H9 (cell line): Measurements from ENCODE around the gene VTI1B. TPM values are rescaled to one million over a fixed set of nuclear protein-coding genes. Genes with fewer than 3 reads are reported as not detected.

Experiments used
- DNase-seq: peaks from one replicate; pipeline ENCODE4 v3.0.0-alpha.2; 2017
- H2AFZ ChIP-seq: one replicate; pipeline ENCODE4 v1.6.1; 2013; ENCODE audit warnings: mild to moderate bottlenecking, low read length, control low read depth, moderate library complexity
- H2AK5ac ChIP-seq: 2 replicates; pipeline ENCODE4 v1.6.1; 2013; ENCODE audit warnings: low read length, control low read depth, mixed read lengths; ENCODE audit not compliant: insufficient read length
- H2BK120ac ChIP-seq: one replicate; pipeline ENCODE4 v1.6.1; 2013; ENCODE audit warnings: low read depth, mild to moderate bottlenecking, low read length, control low read depth, inconsistent platforms; ENCODE audit not compliant: poor library complexity, severe bottlenecking
- H2BK12ac ChIP-seq: 2 replicates; pipeline ENCODE4 v1.6.1; 2013; ENCODE audit warnings: low read length, control low read depth, mixed read lengths, low read depth; ENCODE audit not compliant: insufficient read length
- H2BK15ac ChIP-seq: 2 replicates; pipeline ENCODE4 v1.6.1; 2013; ENCODE audit warnings: low read depth, low read length, control low read depth
- H2BK20ac ChIP-seq: one replicate; pipeline ENCODE4 v1.6.1; 2013; ENCODE audit warnings: low read depth, mild to moderate bottlenecking, low read length, control low read depth, inconsistent platforms; ENCODE audit not compliant: poor library complexity, severe bottlenecking
- H2BK5ac ChIP-seq: 2 replicates; pipeline ENCODE4 v1.6.1; 2013; ENCODE audit warnings: low read length, control low read depth, mixed read lengths; ENCODE audit not compliant: insufficient read length
- H3K14ac ChIP-seq: 2 replicates; pipeline ENCODE4 v1.6.1; 2013; ENCODE audit warnings: low read length, control low read depth; ENCODE audit not compliant: insufficient read depth
- H3K18ac ChIP-seq: 2 replicates; pipeline ENCODE4 v1.6.1; 2013; ENCODE audit warnings: low read depth, mild to moderate bottlenecking, mixed read lengths, low read length, control low read depth; ENCODE audit not compliant: insufficient read length
- H3K23ac ChIP-seq: 2 replicates; pipeline ENCODE4 v1.6.1; 2013; ENCODE audit warnings: low read length, control low read depth, mixed read lengths, low read depth; ENCODE audit not compliant: insufficient read length
- H3K23me2 ChIP-seq: 2 replicates; pipeline ENCODE4 v1.6.1; 2013; ENCODE audit warnings: low read depth, mild to moderate bottlenecking, mixed read lengths, low read length, control low read depth; ENCODE audit not compliant: insufficient read length, poor library complexity, severe bottlenecking
- H3K27ac ChIP-seq: 2 replicates; pipeline ENCODE4 v1.5.1; 2013; ENCODE audit warnings: low read length, control low read depth, mixed read lengths, low read depth; ENCODE audit not compliant: insufficient read length
- H3K27me3 ChIP-seq: 2 replicates; pipeline ENCODE4 v1.6.1; 2013; ENCODE audit warnings: low read length, control low read depth, inconsistent platforms; ENCODE audit not compliant: insufficient read depth
- H3K4ac ChIP-seq: 2 replicates; pipeline ENCODE4 v1.6.1; 2013; ENCODE audit warnings: low read depth, mild to moderate bottlenecking, control low read depth, inconsistent platforms, low read length, moderate library complexity
- H3K4me1 ChIP-seq: 2 replicates; pipeline ENCODE4 v1.6.1; 2013; ENCODE audit warnings: low read length, control low read depth, inconsistent platforms; ENCODE audit not compliant: insufficient read depth
- H3K4me2 ChIP-seq: 2 replicates; pipeline ENCODE4 v1.6.1; 2013; ENCODE audit warnings: low read length, control low read depth, mixed read lengths; ENCODE audit not compliant: insufficient read length, insufficient read depth
- H3K56ac ChIP-seq: 2 replicates; pipeline ENCODE4 v1.6.1; 2013; ENCODE audit warnings: low read depth, mild to moderate bottlenecking, mixed read lengths, low read length, control low read depth; ENCODE audit not compliant: insufficient read length
- H3K79me1 ChIP-seq: 2 replicates; pipeline ENCODE4 v1.6.1; 2013; ENCODE audit warnings: low read depth, mild to moderate bottlenecking, moderate library complexity, low read length, control low read depth, inconsistent platforms; ENCODE audit not compliant: insufficient read depth, poor library complexity, severe bottlenecking
- H3K79me2 ChIP-seq: 2 replicates; pipeline ENCODE4 v1.6.1; 2013; ENCODE audit warnings: low read length, control low read depth, inconsistent platforms; ENCODE audit not compliant: insufficient read depth
- H3K9ac ChIP-seq: 2 replicates; pipeline ENCODE4 v1.6.1; 2013; ENCODE audit warnings: low read length, control low read depth, mixed read lengths; ENCODE audit not compliant: insufficient read length; ENCODE audit errors: extremely low read depth
- H3K9me3 ChIP-seq: one replicate; pipeline ENCODE4 v1.6.1; 2013; ENCODE audit warnings: low read depth, low read length, inconsistent platforms; ENCODE audit not compliant: control insufficient read depth
- H3T11ph ChIP-seq: one replicate; pipeline ENCODE4 v1.6.1; 2013; ENCODE audit warnings: mild to moderate bottlenecking, low read length, control low read depth, inconsistent platforms
- H4K20me1 ChIP-seq: one replicate; pipeline ENCODE4 v1.6.1; 2013; ENCODE audit not compliant: control insufficient read depth, insufficient read length, insufficient read depth
- H4K5ac ChIP-seq: 2 replicates; pipeline ENCODE4 v1.6.1; 2013; ENCODE audit warnings: low read depth, mild to moderate bottlenecking, mixed read lengths, low read length, control low read depth; ENCODE audit not compliant: insufficient read length
- H4K8ac ChIP-seq: replicated peaks from 2 replicates; pipeline ENCODE4 v1.6.1; 2013; ENCODE audit warnings: low read length, control low read depth, mixed read lengths, low read depth; ENCODE audit not compliant: insufficient read length
- H4K91ac ChIP-seq: 2 replicates; pipeline ENCODE4 v1.6.1; 2013; ENCODE audit warnings: low read depth, mild to moderate bottlenecking, moderate library complexity, mixed read lengths, low read length, control low read depth; ENCODE audit not compliant: insufficient read length
- H3K27ac Mint-ChIP-seq, 3 experiments: 2 replicates in 2 of 3; 3 replicates in 1 of 3; pipeline ENCODE4 v1.8.0; 2020 to 2021; ENCODE audit warnings: mixed read lengths in 3 of 3, mild to moderate bottlenecking in 1 of 3, moderate library complexity in 1 of 3
- H3K27me3 Mint-ChIP-seq: 2 replicates; pipeline ENCODE4 v1.8.0; 2021; ENCODE audit warnings: low read depth, mild to moderate bottlenecking, moderate library complexity, mixed read lengths
- H3K36me3 Mint-ChIP-seq, 3 experiments: 2 replicates in 2 of 3; 3 replicates in 1 of 3; pipeline ENCODE4 v1.8.0; 2020 to 2021; ENCODE audit warnings: low read depth in 3 of 3, mixed read lengths in 3 of 3; ENCODE audit not compliant: insufficient read depth in 1 of 3
- H3K4me1 Mint-ChIP-seq, 2 experiments: 2 replicates each; pipeline ENCODE4 v1.8.0; 2020; ENCODE audit warnings: mixed read lengths in 2 of 2
- H3K4me3 Mint-ChIP-seq, 2 experiments: 2 replicates in 1 of 2; 3 replicates in 1 of 2; pipeline ENCODE4 v1.8.0; 2020 to 2021; ENCODE audit warnings: mild to moderate bottlenecking in 2 of 2, mixed read lengths in 2 of 2, moderate library complexity in 1 of 2
- H3K9me3 Mint-ChIP-seq, 2 experiments: 2 replicates in 1 of 2; 3 replicates in 1 of 2; pipeline ENCODE4 v1.8.0; 2020; ENCODE audit warnings: mild to moderate bottlenecking in 2 of 2, mixed read lengths in 2 of 2, moderate library complexity in 1 of 2
- WGBS: extraction: QIAGEN DNeasy Blood & Tissue Kit; methylation state at CpG from one replicate; pipeline ENCODE4 v1.1.7; 2013; ENCODE audit warnings: missing lambda C conversion rate, low lambda C conversion rate, mixed read lengths; ENCODE audit not compliant: insufficient read length; ENCODE audit errors: extremely low coverage; 5-methylcytosine and 5-hydroxymethylcytosine counted together
- total RNA-seq: library from RNA; stranded (reverse); gene quantifications from 2 replicates; pipeline ENCODE4 v1.2.1, GENCODE V29; 2021
- TF ChIP-seq, protein P1 (sequence below): fragments of 200-600 bp; sonication (generic); conservative IDR thresholded peaks from 3 replicates; pipeline ENCODE4 v1.8.0; 2021; ENCODE audit warnings: antibody characterized with exemption, mild to moderate bottlenecking

VTI1B gene
- total RNA-seq, 1 experiment from 2014 or later: 118 TPM

DNA sequence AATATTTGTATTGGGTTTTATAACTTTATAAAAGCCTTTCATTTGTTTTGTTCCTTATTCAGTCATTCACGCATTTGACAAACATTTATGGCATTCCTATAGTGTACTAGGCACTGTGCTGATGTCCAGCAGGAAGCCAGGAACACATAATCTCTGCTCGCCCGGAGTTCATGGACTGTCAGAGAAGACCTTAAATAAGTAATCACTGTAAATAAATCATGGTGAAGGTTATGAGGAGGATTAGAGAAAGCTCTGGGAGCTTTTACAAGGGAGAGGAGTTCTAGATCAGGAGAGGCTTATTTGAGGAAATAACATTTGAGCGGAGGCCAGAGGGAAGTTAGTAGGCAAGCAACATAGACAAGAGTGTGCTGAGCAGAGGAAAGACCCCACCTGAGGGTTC, 22.6 kb upstream of the VTI1B start:
- no CpG with 5 or more reads among the region's 4 CpGs for WGBS
- TF ChIP-seq, protein P1, sequence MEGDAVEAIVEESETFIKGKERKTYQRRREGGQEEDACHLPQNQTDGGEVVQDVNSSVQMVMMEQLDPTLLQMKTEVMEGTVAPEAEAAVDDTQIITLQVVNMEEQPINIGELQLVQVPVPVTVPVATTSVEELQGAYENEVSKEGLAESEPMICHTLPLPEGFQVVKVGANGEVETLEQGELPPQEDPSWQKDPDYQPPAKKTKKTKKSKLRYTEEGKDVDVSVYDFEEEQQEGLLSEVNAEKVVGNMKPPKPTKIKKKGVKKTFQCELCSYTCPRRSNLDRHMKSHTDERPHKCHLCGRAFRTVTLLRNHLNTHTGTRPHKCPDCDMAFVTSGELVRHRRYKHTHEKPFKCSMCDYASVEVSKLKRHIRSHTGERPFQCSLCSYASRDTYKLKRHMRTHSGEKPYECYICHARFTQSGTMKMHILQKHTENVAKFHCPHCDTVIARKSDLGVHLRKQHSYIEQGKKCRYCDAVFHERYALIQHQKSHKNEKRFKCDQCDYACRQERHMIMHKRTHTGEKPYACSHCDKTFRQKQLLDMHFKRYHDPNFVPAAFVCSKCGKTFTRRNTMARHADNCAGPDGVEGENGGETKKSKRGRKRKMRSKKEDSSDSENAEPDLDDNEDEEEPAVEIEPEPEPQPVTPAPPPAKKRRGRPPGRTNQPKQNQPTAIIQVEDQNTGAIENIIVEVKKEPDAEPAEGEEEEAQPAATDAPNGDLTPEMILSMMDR: no peak

More for the DNA sequence above, 22.6 kb upstream of the VTI1B start:
- Histone ChIP-seq H3K4me1 (peaks cover 4% of the 10 kb centered on the region; the same call in 1 of the 2 replicates), H3K79me2 (peaks cover 17% of the 10 kb centered on the region), H3K9me3 (no peaks in the 10 kb centered on the region), H3K79me1 (peaks cover 11% of the 10 kb centered on the region), H3K4me2 (no peak overlapping the region), H2BK120ac (no peak overlapping the region), H2AK5ac (no peak overlapping the region), H3K18ac (no peak overlapping the region), H3K4ac (no peak overlapping the region), H3T11ph (no peak overlapping the region), H2BK20ac (no peak overlapping the region), H2BK15ac (no peak overlapping the region), H4K5ac (no peak overlapping the region), H3K56ac (no peak overlapping the region), H2BK12ac (no peak overlapping the region), H2BK5ac (no peak overlapping the region), H3K23ac (no peak overlapping the region), H3K14ac (no peak overlapping the region), H2AFZ (no peak overlapping the region), H3K27ac (no peak overlapping the region), H4K91ac (no peak overlapping the region), H4K8ac (no peak overlapping the region), H3K23me2 (no peaks in the 10 kb centered on the region), H4K20me1 (no peaks in the 10 kb centered on the region), H3K9ac (no peak overlapping the region), H3K27me3 (no peaks in the 10 kb centered on the region)
- peaks cover 15 to 21% of the 10 kb centered on the region in 2 experiments for H3K4me1 Mint-ChIP-seq
- no peak for DNase-seq
- no peaks in the 10 kb centered on the region for H3K9me3 Mint-ChIP-seq
- peaks cover 10% of the 10 kb centered on the region for H3K27me3 Mint-ChIP-seq
- no peak overlapping the region for H3K27ac Mint-ChIP-seq
- peaks cover 11 to 14% (median 11%) of the 10 kb centered on the region in 3 experiments for H3K36me3 Mint-ChIP-seq
- no peak overlapping the region for H3K4me3 Mint-ChIP-seq
